ENCODE results near the gene ARHGAP5. TPM values are rescaled to one million over a fixed set of nuclear protein-coding genes. Genes with fewer than 3 reads are reported as not detected.
"Not testable (repeated sequence)": the region's sequence is repeated elsewhere in the genome, so short reads cannot be mapped to it uniquely, and the experiment has no call there.

Gene ARHGAP5
- polyA plus RNA-seq, 1 donor: 37.8 TPM

DNA sequence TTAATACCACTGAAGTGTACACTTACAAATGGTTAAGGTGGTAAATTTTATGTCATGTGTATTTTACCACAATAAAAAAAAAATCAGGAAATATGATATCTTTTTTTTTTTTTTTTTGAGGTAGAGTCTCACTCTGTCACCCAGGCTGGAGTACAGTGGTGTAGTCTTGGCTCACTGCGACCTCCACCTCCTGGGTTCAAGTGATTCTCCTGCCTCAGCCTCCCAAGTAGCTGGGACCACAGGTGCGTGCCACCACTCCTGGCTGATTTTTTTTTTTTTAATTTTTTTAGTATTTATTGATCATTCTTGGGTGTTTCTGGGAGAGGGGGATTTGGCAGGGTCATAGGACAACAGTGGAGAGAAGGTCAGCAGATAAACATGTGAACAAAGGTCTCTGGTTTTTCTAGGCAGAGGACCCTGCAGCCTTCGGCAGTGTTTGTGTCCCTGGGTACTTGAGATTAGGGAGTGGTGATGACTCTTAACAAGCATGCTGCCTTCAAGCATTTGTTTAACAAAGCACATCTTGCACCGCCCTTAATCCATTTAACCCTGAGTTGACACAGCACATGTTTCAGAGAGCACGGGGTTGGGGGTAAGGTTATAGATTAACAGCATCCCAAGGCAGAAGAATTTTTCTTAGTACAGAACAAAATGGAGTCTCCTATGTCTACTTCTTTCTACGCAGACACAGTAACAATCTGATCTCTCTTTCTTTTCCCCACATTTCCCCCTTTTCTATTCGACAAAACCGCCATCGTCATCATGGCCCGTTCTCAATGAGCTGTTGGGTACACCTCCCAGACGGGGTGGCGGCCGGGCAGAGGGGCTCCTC lies 50.0 kb downstream of the ARHGAP5 start:
- not testable (repeated sequence) for DNase-seq

DNA sequence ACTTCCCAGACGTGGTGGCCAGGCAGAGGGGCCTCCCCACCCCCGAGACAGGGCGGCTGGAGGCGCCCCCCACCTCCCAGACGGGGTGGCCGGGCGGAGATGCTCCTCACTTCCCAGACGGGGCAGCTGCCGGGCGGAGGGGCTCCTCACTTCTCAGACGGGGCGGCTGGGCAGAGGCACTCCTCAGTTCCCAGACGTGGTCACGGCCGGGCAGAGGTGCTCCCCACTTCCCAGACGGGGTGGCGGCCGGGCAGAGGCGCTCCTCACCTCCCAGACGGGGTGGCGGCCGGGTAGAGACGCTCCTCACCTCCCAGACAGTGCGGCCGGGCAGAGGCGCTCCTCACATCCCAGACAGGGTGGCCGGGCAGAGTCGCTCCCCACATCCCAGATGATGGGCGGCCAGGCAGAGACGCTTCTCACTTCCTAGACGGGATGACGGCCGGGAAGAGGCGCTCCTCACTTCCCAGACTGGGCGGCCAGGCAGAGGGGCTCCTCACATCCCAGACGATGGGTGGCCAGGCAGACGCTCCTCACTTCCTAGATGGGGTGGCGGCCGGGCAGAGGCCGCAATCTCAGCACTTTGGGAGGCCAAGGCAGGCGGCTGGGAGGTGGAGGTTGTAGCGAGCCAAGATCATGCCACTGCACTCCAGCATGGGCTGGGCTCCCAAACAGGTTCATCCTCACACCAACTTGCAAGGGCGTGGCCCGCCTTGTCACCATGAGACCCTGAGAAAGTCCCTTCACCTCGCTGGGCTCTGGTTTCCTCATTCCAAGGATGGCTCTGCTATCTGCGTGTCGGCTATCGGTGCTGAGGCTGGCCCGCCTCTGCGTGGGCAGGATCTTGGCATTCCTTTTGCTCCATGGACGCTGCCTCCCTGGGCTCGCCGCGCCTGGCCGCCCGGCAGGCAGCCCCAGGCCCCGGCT lies 50.9 kb downstream of the ARHGAP5 start:
- DNase-seq: not testable (repeated sequence)

DNA sequence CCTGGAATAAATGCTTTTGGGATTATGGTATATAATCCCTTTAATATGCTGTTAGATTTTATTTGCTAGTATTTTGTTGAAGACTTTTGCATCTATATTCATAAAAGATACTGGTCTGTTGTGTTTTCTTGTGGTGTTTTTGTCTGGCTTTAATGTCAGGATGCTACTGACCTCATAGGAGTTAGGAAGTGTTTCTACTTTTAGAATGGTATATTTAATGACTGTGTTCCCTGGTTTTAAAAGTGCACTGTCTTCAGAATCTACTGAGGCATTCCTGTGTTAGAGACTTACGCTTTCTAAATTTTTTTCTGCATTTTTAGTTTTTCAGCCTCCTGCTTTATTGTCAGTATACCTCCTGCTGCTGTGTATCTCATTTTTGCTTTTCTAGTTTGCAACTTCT lies 51.6 kb downstream of the ARHGAP5 start:
- no peak for DNase-seq

DNA sequence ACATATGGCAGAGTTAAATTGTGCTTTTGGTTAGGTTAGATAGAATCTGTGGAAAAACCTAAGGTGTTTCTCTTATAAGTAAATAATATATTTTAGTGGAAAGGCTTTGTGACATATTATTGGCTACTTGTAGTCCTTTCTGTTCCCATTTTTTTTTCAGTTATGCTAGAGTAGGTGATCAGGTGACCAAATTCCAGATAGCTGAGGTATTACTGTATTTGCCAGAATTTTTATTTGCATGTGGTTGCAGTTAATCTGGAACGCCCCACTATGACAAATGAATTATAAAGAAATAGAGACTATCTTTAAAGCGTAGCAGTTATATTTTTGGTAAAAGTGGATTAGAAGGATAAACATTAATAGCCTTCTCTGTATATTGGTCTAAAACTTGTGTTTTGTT lies 52.0 kb downstream of the ARHGAP5 start:
- peak; percentile 10 for DNase-seq

DNA sequence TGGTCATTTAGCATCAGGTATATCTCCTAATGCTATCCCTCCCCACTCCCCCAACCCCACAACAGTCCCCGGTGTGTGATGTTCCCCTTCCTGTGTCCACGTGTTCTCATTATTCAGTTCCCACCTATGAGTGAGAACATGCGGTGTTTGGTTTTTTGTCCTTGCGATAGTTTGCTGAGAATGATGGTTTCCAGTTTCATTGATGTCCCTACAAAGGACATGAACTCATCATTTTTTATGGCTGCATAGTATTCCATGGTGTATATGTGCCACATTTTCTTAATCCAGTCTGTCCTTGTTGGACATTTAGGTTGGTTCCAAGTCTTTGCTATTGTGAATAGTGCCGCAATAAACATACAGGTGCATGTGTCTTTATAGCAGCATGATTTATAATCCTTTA lies 54.6 kb downstream of the ARHGAP5 start:
- not testable (repeated sequence) for DNase-seq

DNA sequence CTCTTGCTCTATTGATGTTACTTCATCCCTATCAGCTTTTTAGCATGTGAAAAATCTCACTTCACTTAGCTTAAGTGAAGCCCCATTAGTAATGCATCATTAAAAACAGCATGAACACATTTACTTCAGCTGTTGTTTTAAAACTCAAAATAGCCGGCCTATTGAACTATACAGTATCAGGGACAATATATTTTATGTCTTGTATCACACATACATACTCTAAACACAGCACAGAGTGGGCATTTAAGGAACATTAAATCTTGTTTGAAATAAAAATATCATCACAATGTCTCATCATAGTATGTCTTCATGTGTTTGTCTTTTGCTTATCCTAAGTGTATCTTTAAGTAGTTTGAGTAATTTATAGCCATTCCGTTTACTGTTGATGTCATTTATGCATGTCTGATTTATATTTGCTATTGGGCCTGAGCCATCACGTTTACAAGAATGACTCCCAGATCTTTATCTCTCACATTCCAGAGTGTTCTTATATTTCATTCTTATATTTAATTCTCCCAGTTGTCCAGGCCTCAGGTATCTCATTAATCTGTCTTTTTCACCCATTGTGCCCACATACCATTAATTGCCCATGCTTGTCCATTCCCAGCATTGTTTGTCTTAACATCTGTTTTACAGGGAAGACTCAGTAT lies 57.5 kb downstream of the ARHGAP5 start:
- DNase-seq: no peak

DNA sequence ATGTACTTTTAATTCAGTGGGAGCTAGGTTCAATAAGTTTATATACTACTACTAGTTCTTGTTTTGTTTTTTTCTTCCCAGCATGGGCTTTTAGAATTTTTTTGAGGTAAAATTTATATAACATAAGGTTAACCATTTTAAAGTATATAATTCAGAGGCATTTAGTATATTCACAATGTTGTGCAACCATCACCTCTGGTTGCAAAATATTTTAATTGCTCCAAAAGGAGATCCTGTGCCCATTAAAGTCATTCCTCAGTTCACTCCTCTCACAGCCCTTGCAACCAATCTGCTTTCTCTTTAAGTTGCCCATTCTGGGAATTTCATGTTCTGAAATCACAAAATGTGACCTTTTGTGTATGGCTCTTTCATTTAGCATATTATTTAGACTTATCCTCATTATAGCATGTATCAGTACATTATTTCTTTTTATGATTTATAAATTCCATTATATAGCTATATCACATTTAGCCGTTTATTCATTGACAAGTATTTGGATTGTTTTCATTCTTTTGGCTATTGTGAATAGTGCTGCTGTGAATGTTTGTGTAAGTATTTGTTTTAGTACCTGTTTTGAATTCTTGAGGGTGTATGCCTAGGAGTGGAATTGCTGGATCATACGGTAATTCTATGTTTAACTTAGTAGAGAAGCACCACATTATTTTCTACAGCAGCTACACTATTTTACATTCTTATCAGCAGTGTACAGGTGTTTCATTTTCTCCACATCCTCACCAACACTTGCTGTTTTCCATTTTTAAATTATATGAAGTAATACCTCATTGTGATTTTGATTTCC lies 59.1 kb downstream of the ARHGAP5 start:
- no peak for DNase-seq

DNA sequence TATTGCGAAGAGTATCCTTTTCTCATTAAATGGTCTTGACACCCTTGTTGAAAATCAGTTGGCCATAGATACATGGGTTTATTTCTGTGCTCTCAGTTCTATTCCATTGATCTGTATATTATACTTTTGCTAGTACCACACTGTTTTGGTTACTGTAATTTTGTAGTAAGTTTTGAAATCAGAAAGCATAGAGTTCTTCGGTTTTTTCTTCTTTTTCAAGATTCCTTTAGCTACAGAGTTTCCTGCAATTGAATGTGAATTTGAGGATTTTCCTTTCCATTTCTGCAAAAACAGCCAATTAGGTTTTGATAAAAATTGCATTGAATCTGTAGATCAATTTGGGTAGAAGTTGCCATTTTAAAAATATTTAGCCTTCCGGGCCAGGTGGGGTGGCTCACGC lies 60.2 kb downstream of the ARHGAP5 start:
- no peak for DNase-seq

DNA sequence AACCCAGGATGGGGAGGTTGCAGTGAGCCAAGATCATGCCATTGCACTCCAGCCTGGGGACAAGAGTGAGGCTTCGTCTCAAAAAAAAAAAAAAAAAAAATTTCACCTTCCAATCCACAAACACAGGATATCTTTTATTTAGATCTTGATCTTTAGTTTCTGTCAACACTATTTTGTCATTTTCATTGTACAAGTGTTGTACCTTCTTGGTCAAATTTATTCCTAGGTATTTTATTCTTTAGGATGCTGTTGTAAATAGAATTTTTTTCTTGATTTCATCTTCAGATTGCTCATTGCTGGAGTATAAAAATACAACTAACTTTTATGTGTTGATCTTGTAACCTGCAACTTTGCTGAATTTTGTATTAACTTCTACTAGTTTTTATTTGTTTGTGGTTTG lies 60.8 kb downstream of the ARHGAP5 start:
- DNase-seq: no peak

DNA sequence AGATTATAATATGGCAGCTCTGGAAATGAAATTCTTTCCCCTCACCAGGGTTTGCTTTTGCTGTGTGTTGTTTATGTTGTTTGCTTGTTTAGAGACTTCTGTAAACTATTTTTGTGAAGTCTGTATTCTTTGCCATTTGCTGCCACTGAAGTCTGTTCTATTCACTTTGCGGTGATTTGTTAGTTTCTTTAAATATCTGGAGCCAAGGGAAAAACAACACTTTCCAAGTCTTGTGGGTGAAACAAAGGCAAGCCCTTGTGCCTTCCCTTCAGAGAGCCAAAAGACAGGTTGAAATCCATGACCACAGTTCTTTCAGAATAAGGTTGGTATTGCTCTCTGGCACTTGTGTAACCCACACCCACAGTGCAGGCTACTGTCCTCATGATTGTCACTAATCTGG lies 65.2 kb downstream of the ARHGAP5 start:
- no peak for DNase-seq

DNA sequence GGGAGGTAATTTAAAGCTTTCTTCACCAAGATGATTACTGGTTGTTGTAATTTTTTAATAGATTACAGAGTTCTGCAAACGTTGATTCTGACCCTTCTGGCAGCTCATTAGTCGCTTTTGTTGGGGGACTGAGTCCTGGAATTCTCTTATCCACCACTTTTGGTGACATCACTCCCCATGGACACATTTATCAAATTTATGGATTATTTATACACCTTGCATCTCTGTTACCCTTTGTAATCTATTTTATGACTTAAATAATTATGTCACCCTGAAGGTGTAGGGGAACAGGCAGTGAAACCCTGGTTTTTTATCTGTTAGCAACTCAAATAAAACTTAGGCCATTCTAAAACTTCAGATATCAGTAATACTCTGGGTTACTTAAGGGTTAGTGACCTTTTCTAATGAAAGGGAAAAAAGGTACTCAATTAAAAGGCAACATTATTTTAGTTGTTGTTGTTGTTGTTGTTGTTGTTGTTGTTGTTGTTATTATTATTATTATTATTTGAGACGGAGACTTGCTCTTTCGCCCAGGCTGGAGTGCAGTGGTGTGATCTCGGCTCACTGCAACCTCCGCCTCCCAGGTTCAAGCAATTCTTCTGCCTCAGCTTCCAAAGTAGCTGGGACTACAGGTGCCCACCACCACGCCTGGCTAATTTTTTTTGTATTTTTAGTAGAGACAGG lies 65.8 kb downstream of the ARHGAP5 start:
- no peak for DNase-seq

DNA sequence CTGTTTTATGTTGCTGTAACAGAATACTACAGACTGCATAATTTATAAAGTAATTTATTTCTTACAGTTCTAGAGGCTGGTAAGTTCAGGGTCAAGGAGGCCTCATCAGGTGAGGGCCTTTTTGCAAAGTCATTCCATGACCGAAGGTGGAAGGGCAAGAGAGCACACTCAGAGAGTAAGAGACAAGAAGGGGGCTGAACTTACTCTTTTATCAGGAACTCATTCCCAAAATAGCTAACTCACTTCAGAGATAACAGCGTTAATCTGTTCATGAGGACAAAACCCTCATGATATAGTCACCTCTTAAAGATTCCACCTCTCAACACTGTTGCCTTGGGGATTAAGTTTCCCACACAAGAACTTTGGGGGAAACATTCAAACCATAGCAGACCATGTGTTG lies 73.3 kb downstream of the ARHGAP5 start:
- no peak for DNase-seq

DNA sequence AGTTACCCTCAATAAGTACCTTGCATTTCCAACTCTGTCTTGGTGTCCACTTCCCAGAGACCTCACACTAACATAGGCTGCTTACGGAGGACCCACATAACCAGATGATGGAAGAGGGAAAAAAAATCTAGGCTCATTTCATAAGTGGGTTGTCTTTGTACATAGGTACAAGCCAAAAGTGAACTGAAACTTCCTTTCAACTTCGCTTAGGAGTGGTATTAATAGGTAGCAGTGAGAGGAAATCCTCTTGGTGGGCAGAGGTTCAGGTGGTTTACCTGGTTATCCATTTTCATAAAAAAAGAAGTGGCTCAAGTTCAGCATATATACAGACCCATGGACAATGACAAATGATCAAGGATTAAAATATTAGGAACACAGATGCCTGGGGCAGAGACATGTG lies 88.9 kb downstream of the ARHGAP5 start:
- no peak for DNase-seq

DNA sequence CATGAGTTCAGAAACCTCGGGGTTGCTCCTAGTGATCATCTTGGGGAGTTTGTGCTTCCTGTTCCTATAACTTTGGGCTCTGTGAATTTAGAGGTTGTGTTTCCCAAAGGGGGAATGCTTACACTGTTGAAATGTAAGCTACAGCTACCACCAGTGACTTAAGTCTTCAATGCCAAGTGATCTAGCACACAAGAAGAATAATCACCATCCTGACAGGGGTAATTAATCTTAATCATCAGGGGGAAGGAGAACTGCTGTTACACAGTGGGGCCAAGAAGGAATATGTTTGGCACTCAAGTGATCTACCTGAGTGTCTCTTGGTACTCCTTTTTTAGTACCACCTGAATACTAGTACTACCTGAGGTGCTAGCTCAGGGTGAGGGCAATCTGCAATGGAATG lies 89.8 kb downstream of the ARHGAP5 start:
- DNase-seq: no peak

DNA sequence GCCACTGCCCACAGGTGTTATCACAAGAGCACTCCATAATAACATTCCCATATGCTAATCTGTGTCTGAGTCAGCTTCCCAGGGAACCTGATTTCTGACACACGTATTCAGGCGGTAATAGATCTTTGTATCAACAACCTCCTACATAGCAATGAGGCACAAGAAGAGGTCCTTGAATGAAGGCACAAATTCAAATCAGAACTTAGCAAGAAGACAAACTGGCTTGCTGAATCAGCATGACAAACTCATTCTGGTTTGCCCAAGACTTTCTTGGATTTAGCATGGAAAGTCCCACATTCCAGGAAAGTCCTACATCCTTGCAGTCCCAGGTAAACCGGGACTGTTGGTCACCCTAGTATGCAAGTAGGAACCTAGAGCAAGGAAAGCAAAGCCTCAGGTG lies 90.8 kb downstream of the ARHGAP5 start:
- DNase-seq: no peak

DNA sequence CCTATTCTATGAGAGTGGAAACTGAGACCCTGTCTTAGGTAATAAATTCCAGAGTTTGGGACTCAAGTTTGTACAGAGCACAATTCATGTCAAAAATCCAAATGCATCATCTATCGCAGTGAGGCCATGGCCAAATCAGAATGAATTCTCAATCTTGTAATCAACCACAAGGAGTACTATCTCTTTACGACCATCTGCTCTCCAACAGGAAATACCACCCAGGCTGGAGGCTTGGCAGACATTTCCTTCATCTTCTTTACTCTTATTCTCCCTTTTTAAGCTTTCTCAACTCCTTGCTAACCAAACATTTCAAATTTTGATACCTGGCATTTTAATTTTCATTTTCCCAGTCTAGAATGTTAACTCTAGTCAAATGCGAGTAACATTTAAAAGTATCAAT lies 92.1 kb downstream of the ARHGAP5 start:
- no peak for DNase-seq

DNA sequence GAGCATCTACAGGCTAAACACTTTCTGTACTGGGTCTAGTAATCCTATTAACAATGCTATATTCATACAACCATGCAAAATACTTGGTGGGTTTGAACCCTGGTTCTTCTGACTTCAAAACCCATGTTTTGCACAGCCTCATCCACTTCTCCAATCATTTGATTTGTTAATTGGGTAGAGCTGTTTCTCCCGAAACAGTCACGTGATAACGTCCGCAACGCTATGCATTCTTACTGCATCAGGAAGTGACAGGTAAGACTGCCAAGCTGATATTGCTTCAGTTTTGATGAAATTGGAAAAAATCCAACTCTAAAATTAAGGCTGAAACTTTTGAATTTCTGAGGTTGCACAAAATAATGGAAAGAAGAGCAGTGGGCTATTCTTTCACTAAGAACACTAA lies 94.4 kb downstream of the ARHGAP5 start:
- no peak for DNase-seq

DNA sequence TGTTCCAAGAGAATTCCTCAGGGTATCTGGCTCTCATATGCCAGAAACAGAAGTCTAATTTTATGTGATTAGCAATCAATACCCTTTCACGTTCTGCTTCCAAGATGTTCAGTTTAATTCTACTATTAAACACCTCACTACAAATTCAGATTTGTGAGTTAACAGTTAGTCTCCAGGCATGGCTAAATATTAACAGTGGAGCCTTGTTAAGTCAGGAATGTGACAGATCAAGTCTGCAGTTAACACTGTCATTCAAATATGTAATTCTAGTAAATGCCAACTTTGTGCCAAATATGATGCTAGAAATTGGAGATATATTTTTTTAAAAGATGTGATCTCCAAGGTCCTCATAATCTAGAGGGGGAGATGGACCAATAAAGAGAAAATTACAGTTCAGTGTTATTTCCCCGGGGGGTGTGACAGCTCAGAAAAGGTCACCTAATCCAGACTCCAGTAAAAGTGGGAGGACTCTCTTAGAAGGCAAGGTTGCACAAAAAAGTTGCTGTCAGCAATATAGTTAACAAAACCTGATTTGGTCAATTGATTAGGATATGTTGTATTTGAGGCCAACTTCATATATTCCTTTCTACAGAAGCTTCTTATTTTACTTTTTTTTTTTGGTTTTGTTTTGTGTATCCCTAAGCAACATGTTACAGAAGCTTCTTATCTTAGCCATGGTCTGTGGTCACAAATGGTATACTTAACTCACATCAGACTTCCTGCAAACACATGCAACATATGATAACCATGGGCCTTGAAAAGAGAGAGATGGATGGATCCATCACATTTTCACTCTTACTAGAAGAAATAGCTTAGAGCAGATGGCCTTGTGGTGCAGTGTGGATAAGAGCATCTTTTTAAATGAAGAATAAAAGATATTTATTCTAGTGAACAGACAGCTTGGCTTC lies 106.3 kb downstream of the ARHGAP5 start:
- DNase-seq: no peak

DNA sequence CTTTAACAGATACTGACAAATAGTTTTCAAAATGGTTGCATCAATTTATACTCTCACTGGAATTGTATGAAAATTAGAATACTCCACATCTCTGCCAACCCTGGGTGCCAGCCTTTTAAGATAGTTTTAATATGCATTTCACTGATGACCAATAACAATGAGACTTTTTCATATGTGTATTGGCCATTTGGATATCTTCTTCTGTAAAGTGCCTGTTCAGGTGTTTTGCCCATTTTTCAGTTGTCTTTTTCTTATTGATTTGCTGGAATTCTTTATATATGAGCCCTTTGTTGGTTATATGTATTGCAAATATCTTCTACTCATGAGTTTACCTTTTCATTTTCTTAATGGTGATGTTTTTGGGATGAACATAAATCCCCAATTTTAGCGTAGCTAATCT lies 108.0 kb downstream of the ARHGAP5 start:
- DNase-seq: no peak

DNA sequence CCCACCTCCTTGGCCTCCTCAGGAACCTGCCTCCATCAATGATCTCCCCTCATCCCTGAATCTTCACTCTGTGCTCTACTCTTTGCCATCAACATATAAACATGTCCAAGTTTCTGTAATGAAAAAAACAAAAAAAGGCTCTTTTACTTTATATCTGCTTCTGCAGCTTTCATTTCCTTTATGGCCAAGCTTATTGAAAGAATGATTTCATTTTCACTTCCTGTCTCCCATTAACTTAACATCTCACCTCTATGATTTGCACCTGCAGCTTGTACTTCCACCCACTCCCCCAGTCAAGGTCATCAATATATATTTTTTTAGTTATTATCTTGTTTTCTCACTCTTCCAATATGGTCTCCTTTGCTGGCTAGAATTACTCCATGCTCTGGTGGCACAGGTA lies 109.1 kb downstream of the ARHGAP5 start:
- no peak for DNase-seq

DNA sequence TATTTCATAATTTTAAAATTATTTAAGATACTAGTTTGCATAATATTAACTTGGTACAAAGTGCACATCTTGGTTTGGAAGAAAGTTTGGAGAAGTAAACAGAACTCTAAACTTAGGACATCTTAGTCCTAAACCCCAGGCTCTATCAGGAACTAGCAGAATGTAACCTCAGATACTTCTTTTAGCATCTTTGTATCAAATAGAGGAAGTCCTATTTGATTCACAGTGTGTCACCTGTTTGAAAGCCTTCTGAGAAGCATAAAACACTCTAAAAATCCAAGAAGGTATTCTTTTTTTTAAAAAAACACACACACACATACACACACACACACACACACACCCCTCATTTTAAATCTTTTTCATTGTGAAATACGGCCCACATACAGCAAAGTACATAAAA lies 112.7 kb downstream of the ARHGAP5 start:
- no peak for DNase-seq
